ENCODE results near the gene CELF3. TPM values are rescaled to one million over a fixed set of nuclear protein-coding genes. Genes with fewer than 3 reads are reported as not detected.

The CELF3 gene
- total and polyA plus RNA-seq, 9 of the 15 experiments (the other 6 are each of a cell fraction or from before 2014, with no cell fraction given) = not detected

DNA sequence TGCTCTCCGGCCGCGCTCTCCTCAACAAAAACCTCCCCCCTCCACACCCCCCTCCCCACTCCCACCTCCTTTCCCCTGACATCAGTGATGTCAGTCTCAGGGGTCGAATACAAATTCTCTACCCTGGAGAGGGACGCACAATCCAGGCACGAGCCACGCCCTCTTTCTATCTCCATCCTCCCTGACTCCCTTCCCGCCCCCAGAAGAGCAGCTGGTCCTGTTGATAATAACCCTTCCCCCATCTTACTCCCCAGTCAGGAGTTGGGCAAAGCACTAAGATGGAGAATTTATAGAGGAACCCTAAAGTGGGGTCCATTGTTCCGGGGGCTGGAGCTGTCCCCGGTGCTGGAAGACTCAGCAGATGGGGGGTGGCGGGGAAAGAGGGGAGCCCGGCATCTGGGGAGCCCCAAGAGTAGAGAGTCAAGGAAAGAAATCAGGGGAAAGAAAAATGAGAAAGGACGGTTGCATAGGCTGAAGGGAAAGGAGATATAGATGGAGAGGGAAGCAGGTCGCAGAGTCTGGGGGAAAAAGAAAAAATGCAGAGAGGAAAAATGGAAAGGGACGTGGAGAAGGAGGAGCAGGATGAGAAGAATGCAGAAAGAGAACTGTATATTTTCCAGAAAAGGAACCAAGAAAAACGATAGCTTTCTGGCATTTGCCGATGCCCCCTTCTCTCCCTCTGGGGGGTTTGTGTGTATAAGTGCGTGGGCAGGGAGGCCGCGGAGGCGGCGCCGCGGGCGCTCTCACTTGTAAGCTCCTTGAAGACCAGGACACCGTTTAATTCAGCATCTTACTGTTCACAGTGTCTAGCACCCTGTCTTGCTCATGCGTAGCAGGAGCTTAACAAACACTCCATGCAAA lies at the start of gene CELF3 (continued):
- TF ChIP-seq ZC3H8 (IDR thresholded peaks at IDR 0.05) (0 out of 2 replicates have a peak, but pooled peaks have one; percentile 48), TCF3 (CRISPR knock-in tag; IDR thresholded peaks at IDR 0.05) (peak; percentile 66), ZNF707 (CRISPR knock-in tag; conservative IDR thresholded peaks at IDR 0.05) (no peak), NCOA1 (IDR thresholded peaks at IDR 0.05; ENCODE audit: low read depth) (peak; percentile 67; the same call in 1 of the 2 replicates), BCOR (IDR thresholded peaks at IDR 0.05) (no peak), DMBX1 (CRISPR knock-in tag; IDR thresholded peaks at IDR 0.05; ENCODE audit: borderline replicate concordance) (0 out of 2 replicates have a peak, but pooled peaks have one; percentile 22), ZEB2 (IDR thresholded peaks at IDR 0.05) (0 out of 2 replicates have a peak, but pooled peaks have one; percentile 28), YY1 (IDR thresholded peaks at IDR 0.05; ENCODE audit: borderline replicate concordance in 1 of 3, control insufficient read depth in 1 of 3, extremely low read depth in 1 of 3, insufficient read depth in 3 of 3, insufficient read length in 1 of 3, insufficient replicate concordance in 2 of 3, low read depth in 1 of 3, low read length in 2 of 3) (peak in 2 of 3 experiments; percentile 60 to 70), NR1H2 (CRISPR knock-in tag; IDR thresholded peaks at IDR 0.05) (no peak)
- TF ChIP-seq, protein P1, sequence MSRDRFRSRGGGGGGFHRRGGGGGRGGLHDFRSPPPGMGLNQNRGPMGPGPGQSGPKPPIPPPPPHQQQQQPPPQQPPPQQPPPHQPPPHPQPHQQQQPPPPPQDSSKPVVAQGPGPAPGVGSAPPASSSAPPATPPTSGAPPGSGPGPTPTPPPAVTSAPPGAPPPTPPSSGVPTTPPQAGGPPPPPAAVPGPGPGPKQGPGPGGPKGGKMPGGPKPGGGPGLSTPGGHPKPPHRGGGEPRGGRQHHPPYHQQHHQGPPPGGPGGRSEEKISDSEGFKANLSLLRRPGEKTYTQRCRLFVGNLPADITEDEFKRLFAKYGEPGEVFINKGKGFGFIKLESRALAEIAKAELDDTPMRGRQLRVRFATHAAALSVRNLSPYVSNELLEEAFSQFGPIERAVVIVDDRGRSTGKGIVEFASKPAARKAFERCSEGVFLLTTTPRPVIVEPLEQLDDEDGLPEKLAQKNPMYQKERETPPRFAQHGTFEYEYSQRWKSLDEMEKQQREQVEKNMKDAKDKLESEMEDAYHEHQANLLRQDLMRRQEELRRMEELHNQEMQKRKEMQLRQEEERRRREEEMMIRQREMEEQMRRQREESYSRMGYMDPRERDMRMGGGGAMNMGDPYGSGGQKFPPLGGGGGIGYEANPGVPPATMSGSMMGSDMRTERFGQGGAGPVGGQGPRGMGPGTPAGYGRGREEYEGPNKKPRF (IDR thresholded peaks at IDR 0.05; ENCODE audit: low read depth, low read length) = no peak
- TF ChIP-seq, protein P2, sequence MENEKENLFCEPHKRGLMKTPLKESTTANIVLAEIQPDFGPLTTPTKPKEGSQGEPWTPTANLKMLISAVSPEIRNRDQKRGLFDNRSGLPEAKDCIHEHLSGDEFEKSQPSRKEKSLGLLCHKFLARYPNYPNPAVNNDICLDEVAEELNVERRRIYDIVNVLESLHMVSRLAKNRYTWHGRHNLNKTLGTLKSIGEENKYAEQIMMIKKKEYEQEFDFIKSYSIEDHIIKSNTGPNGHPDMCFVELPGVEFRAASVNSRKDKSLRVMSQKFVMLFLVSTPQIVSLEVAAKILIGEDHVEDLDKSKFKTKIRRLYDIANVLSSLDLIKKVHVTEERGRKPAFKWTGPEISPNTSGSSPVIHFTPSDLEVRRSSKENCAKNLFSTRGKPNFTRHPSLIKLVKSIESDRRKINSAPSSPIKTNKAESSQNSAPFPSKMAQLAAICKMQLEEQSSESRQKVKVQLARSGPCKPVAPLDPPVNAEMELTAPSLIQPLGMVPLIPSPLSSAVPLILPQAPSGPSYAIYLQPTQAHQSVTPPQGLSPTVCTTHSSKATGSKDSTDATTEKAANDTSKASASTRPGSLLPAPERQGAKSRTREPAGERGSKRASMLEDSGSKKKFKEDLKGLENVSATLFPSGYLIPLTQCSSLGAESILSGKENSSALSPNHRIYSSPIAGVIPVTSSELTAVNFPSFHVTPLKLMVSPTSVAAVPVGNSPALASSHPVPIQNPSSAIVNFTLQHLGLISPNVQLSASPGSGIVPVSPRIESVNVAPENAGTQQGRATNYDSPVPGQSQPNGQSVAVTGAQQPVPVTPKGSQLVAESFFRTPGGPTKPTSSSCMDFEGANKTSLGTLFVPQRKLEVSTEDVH (IDR thresholded peaks at IDR 0.05; ENCODE audit: low read depth, partially characterized antibody) = peak; percentile 52
